ENCODE results near the gene KRT2. TPM values are rescaled to one million over a fixed set of nuclear protein-coding genes. Genes with fewer than 3 reads are reported as not detected.

KRT2 gene
- total RNA-seq, 1 donor from 2014 or later, result not detected

- DNase-seq (ENCODE audit: extremely low spot score, unreplicated experiment), result no peak
- no peaks in the 10 kb centered on the region for H3K9me3 Mint-ChIP-seq
- no peaks in the 10 kb centered on the region for H3K4me1 Mint-ChIP-seq (ENCODE audit: unreplicated experiment)
- peaks cover 47% of the 10 kb centered on the region for H3K27me3 Mint-ChIP-seq
- H3K27ac Mint-ChIP-seq, result no peak overlapping the region
- TF ChIP-seq CTCF (conservative IDR thresholded peaks at IDR 0.05), result no peak
- H3K36me3 Mint-ChIP-seq, result peaks cover 3% of the 10 kb centered on the region
- no peak overlapping the region for H3K4me3 Mint-ChIP-seq
Observed at GRCh38 chr12:52684431-52684830, 32.4 kb upstream of the KRT2 start.

- no peaks in the 10 kb centered on the region for H3K4me1 Mint-ChIP-seq (ENCODE audit: unreplicated experiment)
- H3K36me3 Mint-ChIP-seq, result peaks cover 3% of the 10 kb centered on the region
- H3K27ac Mint-ChIP-seq, result no peak overlapping the region
- no peak overlapping the region for H3K4me3 Mint-ChIP-seq
- no peaks in the 10 kb centered on the region for H3K9me3 Mint-ChIP-seq
- peaks cover 45% of the 10 kb centered on the region for H3K27me3 Mint-ChIP-seq
- DNase-seq (ENCODE audit: extremely low spot score, unreplicated experiment), result no peak
- no peak for TF ChIP-seq CTCF (conservative IDR thresholded peaks at IDR 0.05)
Observed at GRCh38 chr12:52683575-52684300, 31.7 kb upstream of the KRT2 start.

DNA sequence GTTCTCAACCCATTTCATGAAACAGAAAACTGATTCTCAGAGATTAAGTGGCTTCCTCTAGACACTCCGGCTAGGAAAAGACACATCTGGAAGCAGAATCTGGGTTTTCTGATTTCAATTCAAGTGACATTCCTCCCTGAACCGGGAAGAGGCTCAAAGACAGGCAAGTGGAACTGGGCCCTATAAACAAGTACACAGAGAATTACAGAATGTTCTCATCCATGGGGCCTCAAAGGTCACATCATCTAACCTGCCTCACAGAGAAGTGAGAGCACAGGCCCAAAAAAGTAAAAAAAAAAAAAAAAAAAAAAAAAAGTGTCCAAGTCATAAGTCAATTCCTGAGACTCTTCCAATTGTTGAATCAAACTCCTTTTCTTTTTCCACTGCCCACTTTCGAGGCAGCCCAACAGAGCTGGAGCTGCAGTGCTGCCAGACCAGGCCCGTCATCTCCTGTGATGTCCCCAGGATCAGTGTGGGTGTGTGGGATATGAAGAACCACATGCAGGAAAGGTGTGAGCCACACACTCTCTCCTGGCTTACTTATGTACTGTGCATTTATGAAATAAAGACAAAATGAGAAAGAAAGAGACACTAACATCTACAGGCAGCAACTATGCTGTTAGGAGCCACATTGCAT lies 31.0 kb upstream of the KRT2 start:
- no peak for TF ChIP-seq CTCF (conservative IDR thresholded peaks at IDR 0.05)
- H3K27ac Mint-ChIP-seq, result no peak overlapping the region
- peaks cover 40% of the 10 kb centered on the region for H3K27me3 Mint-ChIP-seq

DNA sequence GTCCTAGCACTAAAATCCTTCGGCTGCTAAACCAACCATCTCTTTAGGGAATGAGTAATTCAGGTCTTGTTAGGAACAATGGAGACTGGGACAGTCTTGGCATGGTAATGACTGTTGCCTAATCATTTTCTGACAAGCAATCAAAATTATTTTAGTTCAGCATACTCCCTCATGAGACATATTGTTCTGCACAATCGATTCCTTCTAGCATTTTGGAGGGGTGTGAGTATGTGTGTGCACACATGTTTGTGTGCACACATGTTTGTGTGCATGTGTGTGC lies 30.3 kb upstream of the KRT2 start:
- H3K27ac Mint-ChIP-seq, result no peak overlapping the region
- no peak for TF ChIP-seq CTCF (conservative IDR thresholded peaks at IDR 0.05)
- peaks cover 3% of the 10 kb centered on the region for H3K36me3 Mint-ChIP-seq
- DNase-seq (ENCODE audit: extremely low spot score, unreplicated experiment), result no peak
- H3K27me3 Mint-ChIP-seq, result peaks cover 35% of the 10 kb centered on the region
- no peaks in the 10 kb centered on the region for H3K4me1 Mint-ChIP-seq (ENCODE audit: unreplicated experiment)
- H3K4me3 Mint-ChIP-seq, result no peak overlapping the region
- no peaks in the 10 kb centered on the region for H3K9me3 Mint-ChIP-seq

More for the DNA sequence above, 31.0 kb upstream of the KRT2 start:
- no peaks in the 10 kb centered on the region for H3K4me1 Mint-ChIP-seq (ENCODE audit: unreplicated experiment)
- H3K9me3 Mint-ChIP-seq, result no peaks in the 10 kb centered on the region
- peaks cover 3% of the 10 kb centered on the region for H3K36me3 Mint-ChIP-seq
- no peak overlapping the region for H3K4me3 Mint-ChIP-seq
- DNase-seq (ENCODE audit: extremely low spot score, unreplicated experiment), result no peak

- Mint-ChIP-seq H3K27me3 (peaks cover 29% of the 10 kb centered on the region), H3K27ac (no peak overlapping the region), H3K4me3 (no peak overlapping the region), H3K9me3 (no peaks in the 10 kb centered on the region), H3K36me3 (peaks cover 3% of the 10 kb centered on the region), H3K4me1 (ENCODE audit: unreplicated experiment) (no peaks in the 10 kb centered on the region)
- DNase-seq (ENCODE audit: extremely low spot score, unreplicated experiment), result no peak
- TF ChIP-seq CTCF (conservative IDR thresholded peaks at IDR 0.05), result no peak
Observed at GRCh38 chr12:52681526-52682380, 29.7 kb upstream of the KRT2 start.
